HCT116 (cell line): ENCODE results near the gene GPX5. TPM values are rescaled to one million over a fixed set of nuclear protein-coding genes. Genes with fewer than 3 reads are reported as not detected.

Source experiments
- ATAC-seq: fragments of 200-7000 bp; cut with Tn5 transposase; 2 replicates; pipeline ENCODE4 v1.9.1; 2020; ENCODE audit warnings: mild to moderate bottlenecking, moderate library complexity
- BruUV-seq: library from RNA; stranded (reverse); fragments of 400-500 nt; replicated peaks from 2 replicates; lab custom pipeline; 2021; lab: Mats Ljungman, UMichigan
- CTCF ChIA-PET: fragments of 300-600 bp; sonication (Branson Sonifier 250); formaldehyde crosslinking; loops from one replicate; lab custom pipeline; 2021; ENCODE audit warnings: antibody characterized with exemption; lab: Charles Lee
- POLR2A ChIA-PET: fragments of 300-600, 350-600 bp; sonication (Branson Sonifier 250); formaldehyde crosslinking; loops from one replicate; lab custom pipeline; 2021; ENCODE audit warnings: antibody characterized with exemption; lab: Charles Lee
- RAD21 ChIA-PET, 2 experiments: fragments of 300-600 bp; sonication (Branson Sonifier 250); formaldehyde crosslinking; loops; one replicate each; lab custom pipeline; 2023; ENCODE audit warnings: low total read pairs in 2 of 2; ENCODE audit not compliant: uncharacterized antibody in 2 of 2, unreplicated experiment in 2 of 2, low non-redundant PET in 1 of 2; lab: Charles Lee
- DNase-seq: peaks from one replicate; pipeline ENCODE4 v3.0.0-alpha.2; 2010; ENCODE audit warnings: low read depth, low spot score
- H2AFZ ChIP-seq: fragments of 200-600 bp; shearing (Covaris generic), sonication (generic); 2 replicates; pipeline ENCODE4 v1.6.1; 2017; ENCODE audit warnings: low read depth, mixed run types, mixed read lengths, antibody characterized with exemption, low read length; ENCODE audit not compliant: poor library complexity, severe bottlenecking
- H3K27ac ChIP-seq: 2 replicates; pipeline ENCODE4 v1.5.1; 2012; ENCODE audit warnings: low read depth, low read length
- H3K27me3 ChIP-seq: fragments of 200-600 bp; sonication (generic); 2 replicates; pipeline ENCODE4 v1.6.1; 2016; ENCODE audit warnings: mixed run types, low read length, mixed read lengths; ENCODE audit not compliant: insufficient read depth
- H3K36me3 ChIP-seq, 2 experiments: fragments of 200-500 bp in 1 of 2; fragments of 200-600 bp in 1 of 2; sonication (Bioruptor generic) in 1 of 2; sonication (generic) in 1 of 2; 2 replicates each; pipeline versions ENCODE4 v1.5.1 to v1.6.1; 2014 to 2016; ENCODE audit warnings: low read length in 2 of 2, inconsistent platforms in 1 of 2, mixed read lengths in 1 of 2, mixed run types in 1 of 2; ENCODE audit not compliant: insufficient read depth in 2 of 2, control insufficient read depth in 1 of 2
- H3K4me1 ChIP-seq, 2 experiments: fragments of 200-600 bp in 1 of 2; sonication (generic) in 1 of 2; 2 replicates each; pipeline versions ENCODE4 v1.5.1 to v1.6.1; 2012 to 2017; ENCODE audit warnings: low read length in 2 of 2, inconsistent platforms in 1 of 2, mild to moderate bottlenecking in 1 of 2, mixed read lengths in 1 of 2, mixed run types in 1 of 2, moderate library complexity in 1 of 2; ENCODE audit not compliant: insufficient read depth in 2 of 2, control insufficient read depth in 1 of 2
- H3K4me2 ChIP-seq: fragments of 200-600 bp; sonication (generic); 2 replicates; pipeline ENCODE4 v1.6.1; 2017; ENCODE audit warnings: mixed run types, low read length, mixed read lengths
- H3K4me3 ChIP-seq, 2 experiments: fragments of 200-600 bp in 1 of 2; sonication (generic) in 1 of 2; replicated peaks in 1 of 2; 2 replicates each; pipeline ENCODE4 v1.5.1; 2011 to 2016; ENCODE audit warnings: low read length in 2 of 2, control low read depth in 1 of 2, low read depth in 1 of 2, mild to moderate bottlenecking in 1 of 2, mixed read lengths in 1 of 2, mixed run types in 1 of 2
- H3K79me2 ChIP-seq: fragments of 200-600 bp; sonication (generic); 2 replicates; pipeline ENCODE4 v1.6.1; 2017; ENCODE audit warnings: mild to moderate bottlenecking, mixed run types, low read length, moderate library complexity, mixed read lengths; ENCODE audit not compliant: insufficient read depth
- H3K9ac ChIP-seq: fragments of 200-600 bp; sonication (generic); 2 replicates; pipeline ENCODE4 v1.6.1; 2016; ENCODE audit warnings: low read length, mixed read lengths
- H3K9me2 ChIP-seq: fragments of 200-600 bp; sonication (generic), shearing (Covaris generic); 2 replicates; pipeline ENCODE4 v1.6.1; 2017; ENCODE audit warnings: mixed run types, mild to moderate bottlenecking, moderate library complexity; ENCODE audit not compliant: insufficient read depth
- H3K9me3 ChIP-seq, 2 experiments: fragments of 200-500 bp in 1 of 2; fragments of 200-600 bp in 1 of 2; sonication (Bioruptor generic) in 1 of 2; sonication (generic) in 1 of 2; 2 replicates each; pipeline ENCODE4 v1.6.1; 2014 to 2017; ENCODE audit warnings: low read length in 2 of 2, mixed read lengths in 2 of 2, inconsistent platforms in 1 of 2, low read depth in 1 of 2, mild to moderate bottlenecking in 1 of 2, mixed run types in 1 of 2, moderate library complexity in 1 of 2; ENCODE audit not compliant: control insufficient read depth in 1 of 2, insufficient read depth in 1 of 2
- H4K20me1 ChIP-seq: fragments of 200-600 bp; sonication (generic), shearing (Covaris generic); 2 replicates; pipeline ENCODE4 v1.6.1; 2017; ENCODE audit warnings: mixed run types, mild to moderate bottlenecking, moderate library complexity; ENCODE audit not compliant: insufficient read depth
- CBX3 ChIP-seq: IDR thresholded peaks from 2 replicates; pipeline ENCODE4 v1.6.1; 2012; ENCODE audit warnings: low read depth
- CEBPB ChIP-seq: IDR thresholded peaks from 2 replicates; pipeline ENCODE4 v1.6.1; 2012; ENCODE audit warnings: low read depth
- ELF1 ChIP-seq: IDR thresholded peaks from 2 replicates; pipeline ENCODE4 v1.6.1; 2012; ENCODE audit warnings: low read depth, borderline replicate concordance
- EZH2 ChIP-seq: fragments of 200-600 bp; sonication (generic); IDR thresholded peaks from 2 replicates; pipeline ENCODE4 v1.6.1; 2017; ENCODE audit warnings: antibody characterized with exemption, mixed run types
- FOSL1 ChIP-seq: IDR thresholded peaks from 2 replicates; pipeline ENCODE4 v1.6.1; 2012; ENCODE audit warnings: low read depth
- POLR2A ChIP-seq: IDR thresholded peaks from 2 replicates; pipeline ENCODE4 v1.7.0; 2011; ENCODE audit warnings: borderline replicate concordance; ENCODE audit not compliant: insufficient read depth, insufficient read length; ENCODE audit errors: extremely low read depth
- POLR2AphosphoS5 ChIP-seq: IDR thresholded peaks from 2 replicates; pipeline ENCODE4 v1.6.1; 2011; ENCODE audit warnings: mild to moderate bottlenecking, low read depth, low read length, moderate library complexity
- TCF7L2 ChIP-seq: IDR thresholded peaks from 2 replicates; pipeline ENCODE4 v1.7.0; 2011; ENCODE audit warnings: borderline replicate concordance, inconsistent platforms; ENCODE audit not compliant: insufficient read depth, insufficient read length; ENCODE audit errors: extremely low read depth
- YY1 ChIP-seq: IDR thresholded peaks from 2 replicates; pipeline ENCODE4 v1.6.1; 2011; ENCODE audit warnings: low read length, low read depth, moderate library complexity, mild to moderate bottlenecking; ENCODE audit not compliant: insufficient replicate concordance; ENCODE audit errors: extremely low read depth
- ZFX ChIP-seq: fragments of 450-650 bp; IDR thresholded peaks from 2 replicates; pipeline ENCODE4 v1.6.1; 2017
- ZNF274 ChIP-seq: fragments of 200-500 bp; sonication (Bioruptor generic); IDR thresholded peaks from 2 replicates; pipeline ENCODE4 v1.6.1; 2014; ENCODE audit warnings: mild to moderate bottlenecking, low read depth, low read length, inconsistent platforms
- intact Hi-C: fragments of 100-400 bp; cut with micrococcal nuclease; formaldehyde crosslinking; loops from 2 replicates; pipeline ENCODE4 v1.10.0; 2022
- total RNA-seq: library from RNA; stranded (reverse); gene quantifications from one replicate; pipeline ENCODE4 v1.2.1, GENCODE V29; 2021; ENCODE audit not compliant: unreplicated experiment
- TF ChIP-seq, protein P1 (sequence below): IDR thresholded peaks from 2 replicates; pipeline ENCODE4 v1.6.1; 2012; ENCODE audit warnings: low read depth
- TF ChIP-seq, protein P2 (sequence below): IDR thresholded peaks from 2 replicates; pipeline ENCODE4 v1.6.1; 2011; ENCODE audit warnings: mild to moderate bottlenecking, low read length, moderate library complexity; ENCODE audit not compliant: insufficient replicate concordance; ENCODE audit errors: extremely low read depth
- TF ChIP-seq, protein P3 (sequence below): IDR thresholded peaks from 2 replicates; pipeline ENCODE4 v1.6.1; 2012
- TF ChIP-seq, protein P4 (sequence below): IDR thresholded peaks from 2 replicates; pipeline ENCODE4 v1.6.1; 2012

The GPX5 gene
- total RNA-seq, 1 experiment from 2014 or later = not detected

DNA sequence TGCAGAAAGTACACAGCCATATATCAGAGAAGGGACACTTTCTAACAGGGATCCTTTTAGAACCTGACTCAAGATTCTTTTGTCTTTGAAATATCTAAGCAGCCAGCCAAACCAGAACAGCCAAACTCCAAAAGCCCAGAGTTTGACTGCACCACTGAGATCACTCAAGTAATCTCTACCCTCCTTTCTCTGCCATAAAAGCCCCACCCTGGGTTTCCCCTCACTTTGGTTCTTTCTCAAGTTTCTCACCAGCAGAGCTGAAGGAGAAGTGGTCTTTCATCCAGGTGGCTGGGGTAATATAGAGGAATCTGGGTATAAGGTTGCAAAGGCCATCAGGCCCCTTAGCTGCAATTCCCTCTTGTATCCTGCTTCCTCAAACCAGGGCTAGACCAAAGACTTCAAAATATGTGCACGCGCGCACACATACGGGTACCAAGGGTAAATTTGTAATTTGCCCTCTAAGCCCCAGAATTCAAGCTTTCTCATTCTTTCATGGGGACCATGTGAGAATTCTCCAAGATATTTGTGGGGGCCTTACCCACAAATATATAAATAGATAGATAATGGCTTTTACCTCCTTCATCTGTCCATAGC lies 42.9 kb downstream of the GPX5 start:
- ChIA-PET POLR2A (no interaction called here), RAD21 (no interaction called here), CTCF (no interaction called here)
- no TSS peak for BruUV-seq
- H3K36me3 ChIP-seq = no peaks in the 10 kb centered on the region
- H3K9me3 ChIP-seq = no peaks in the 10 kb centered on the region
- ATAC-seq (no peak), DNase-seq (no peak)
- no peak overlapping the region for H2AFZ ChIP-seq
- no peaks in the 10 kb centered on the region for H3K9me2 ChIP-seq
- no peak overlapping the region for H3K27ac ChIP-seq
- H3K4me2 ChIP-seq = no peak overlapping the region
- no peaks in the 10 kb centered on the region for H3K79me2 ChIP-seq
- no peak for TF ChIP-seq ELF1
- TF ChIP-seq, protein P1, sequence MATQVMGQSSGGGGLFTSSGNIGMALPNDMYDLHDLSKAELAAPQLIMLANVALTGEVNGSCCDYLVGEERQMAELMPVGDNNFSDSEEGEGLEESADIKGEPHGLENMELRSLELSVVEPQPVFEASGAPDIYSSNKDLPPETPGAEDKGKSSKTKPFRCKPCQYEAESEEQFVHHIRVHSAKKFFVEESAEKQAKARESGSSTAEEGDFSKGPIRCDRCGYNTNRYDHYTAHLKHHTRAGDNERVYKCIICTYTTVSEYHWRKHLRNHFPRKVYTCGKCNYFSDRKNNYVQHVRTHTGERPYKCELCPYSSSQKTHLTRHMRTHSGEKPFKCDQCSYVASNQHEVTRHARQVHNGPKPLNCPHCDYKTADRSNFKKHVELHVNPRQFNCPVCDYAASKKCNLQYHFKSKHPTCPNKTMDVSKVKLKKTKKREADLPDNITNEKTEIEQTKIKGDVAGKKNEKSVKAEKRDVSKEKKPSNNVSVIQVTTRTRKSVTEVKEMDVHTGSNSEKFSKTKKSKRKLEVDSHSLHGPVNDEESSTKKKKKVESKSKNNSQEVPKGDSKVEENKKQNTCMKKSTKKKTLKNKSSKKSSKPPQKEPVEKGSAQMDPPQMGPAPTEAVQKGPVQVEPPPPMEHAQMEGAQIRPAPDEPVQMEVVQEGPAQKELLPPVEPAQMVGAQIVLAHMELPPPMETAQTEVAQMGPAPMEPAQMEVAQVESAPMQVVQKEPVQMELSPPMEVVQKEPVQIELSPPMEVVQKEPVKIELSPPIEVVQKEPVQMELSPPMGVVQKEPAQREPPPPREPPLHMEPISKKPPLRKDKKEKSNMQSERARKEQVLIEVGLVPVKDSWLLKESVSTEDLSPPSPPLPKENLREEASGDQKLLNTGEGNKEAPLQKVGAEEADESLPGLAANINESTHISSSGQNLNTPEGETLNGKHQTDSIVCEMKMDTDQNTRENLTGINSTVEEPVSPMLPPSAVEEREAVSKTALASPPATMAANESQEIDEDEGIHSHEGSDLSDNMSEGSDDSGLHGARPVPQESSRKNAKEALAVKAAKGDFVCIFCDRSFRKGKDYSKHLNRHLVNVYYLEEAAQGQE = no peak
- no peak for TF ChIP-seq YY1
- no peak for TF ChIP-seq POLR2AphosphoS5
- no peak for TF ChIP-seq ZFX
- TF ChIP-seq POLR2A = no peak
- TF ChIP-seq, protein P2, sequence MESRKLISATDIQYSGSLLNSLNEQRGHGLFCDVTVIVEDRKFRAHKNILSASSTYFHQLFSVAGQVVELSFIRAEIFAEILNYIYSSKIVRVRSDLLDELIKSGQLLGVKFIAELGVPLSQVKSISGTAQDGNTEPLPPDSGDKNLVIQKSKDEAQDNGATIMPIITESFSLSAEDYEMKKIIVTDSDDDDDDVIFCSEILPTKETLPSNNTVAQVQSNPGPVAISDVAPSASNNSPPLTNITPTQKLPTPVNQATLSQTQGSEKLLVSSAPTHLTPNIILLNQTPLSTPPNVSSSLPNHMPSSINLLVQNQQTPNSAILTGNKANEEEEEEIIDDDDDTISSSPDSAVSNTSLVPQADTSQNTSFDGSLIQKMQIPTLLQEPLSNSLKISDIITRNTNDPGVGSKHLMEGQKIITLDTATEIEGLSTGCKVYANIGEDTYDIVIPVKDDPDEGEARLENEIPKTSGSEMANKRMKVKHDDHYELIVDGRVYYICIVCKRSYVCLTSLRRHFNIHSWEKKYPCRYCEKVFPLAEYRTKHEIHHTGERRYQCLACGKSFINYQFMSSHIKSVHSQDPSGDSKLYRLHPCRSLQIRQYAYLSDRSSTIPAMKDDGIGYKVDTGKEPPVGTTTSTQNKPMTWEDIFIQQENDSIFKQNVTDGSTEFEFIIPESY = no peak
- no peak for TF ChIP-seq FOSL1
- TF ChIP-seq EZH2 = no peak
- TF ChIP-seq, protein P3, sequence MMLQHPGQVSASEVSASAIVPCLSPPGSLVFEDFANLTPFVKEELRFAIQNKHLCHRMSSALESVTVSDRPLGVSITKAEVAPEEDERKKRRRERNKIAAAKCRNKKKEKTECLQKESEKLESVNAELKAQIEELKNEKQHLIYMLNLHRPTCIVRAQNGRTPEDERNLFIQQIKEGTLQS = no peak
- no peak for TF ChIP-seq CEBPB
- TF ChIP-seq ZNF274 = no peak
- TF ChIP-seq, protein P4, sequence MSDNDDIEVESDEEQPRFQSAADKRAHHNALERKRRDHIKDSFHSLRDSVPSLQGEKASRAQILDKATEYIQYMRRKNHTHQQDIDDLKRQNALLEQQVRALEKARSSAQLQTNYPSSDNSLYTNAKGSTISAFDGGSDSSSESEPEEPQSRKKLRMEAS = no peak
- TF ChIP-seq CBX3 = no peak
- TF ChIP-seq TCF7L2 = no peak
- intact Hi-C loops = no loop called here
- no peaks in the 10 kb centered on the region for H3K27me3 ChIP-seq
- H3K4me1 ChIP-seq = no peaks in the 10 kb centered on the region
- no peaks in the 10 kb centered on the region for H4K20me1 ChIP-seq
- H3K4me3 ChIP-seq = no peak overlapping the region
- H3K9ac ChIP-seq = no peak overlapping the region
